ENCODE data around the gene BCL3. TPM values are rescaled to one million over a fixed set of nuclear protein-coding genes. Genes with fewer than 3 reads are reported as not detected.

BCL3 gene
- total and polyA plus RNA-seq, 2 of the 13 experiments (the other 11 are each of a cell fraction or from before 2014, with no cell fraction given): 2.3 to 4.0 TPM

- TF ChIP-seq ZNF597 (CRISPR knock-in tag; IDR thresholded peaks at IDR 0.05) (no peak), HOXA9 (CRISPR knock-in tag; IDR thresholded peaks at IDR 0.05; ENCODE audit: borderline replicate concordance) (no peak), HNF4A (CRISPR knock-in tag; IDR thresholded peaks at IDR 0.05) (peak; percentile 81), MXD1 (CRISPR knock-in tag; IDR thresholded peaks at IDR 0.05) (no peak), ZBTB21 (CRISPR knock-in tag; IDR thresholded peaks at IDR 0.05) (no peak), ZHX1 (CRISPR knock-in tag; IDR thresholded peaks at IDR 0.05; ENCODE audit: low read depth) (no peak), DBP (CRISPR knock-in tag; IDR thresholded peaks at IDR 0.05; ENCODE audit: not compliant biosample characterization) (no peak), ELF3 (CRISPR knock-in tag; IDR thresholded peaks at IDR 0.05) (peak; percentile 16; the same call in 1 of the 2 replicates), MZF1 (CRISPR knock-in tag; IDR thresholded peaks at IDR 0.05; ENCODE audit: borderline replicate concordance) (no peak), ZMAT3 (CRISPR knock-in tag; conservative IDR thresholded peaks at IDR 0.05) (no peak), DZIP1 (CRISPR knock-in tag; IDR thresholded peaks at IDR 0.05) (no peak), PHF21A (CRISPR knock-in tag; IDR thresholded peaks at IDR 0.05) (no peak), ARID5B (CRISPR knock-in tag; IDR thresholded peaks at IDR 0.05) (peak; percentile 59), ZNF546 (CRISPR knock-in tag; conservative IDR thresholded peaks at IDR 0.05) (no peak), HNRNPH1 (optimal IDR thresholded peaks at IDR 0.05; ENCODE audit: low read depth, low read length) (no peak), RXRB (CRISPR knock-in tag; IDR thresholded peaks at IDR 0.05; ENCODE audit: borderline replicate concordance) (peak; percentile 60; the same call in 1 of the 2 replicates), DNMT3B (CRISPR knock-in tag; conservative IDR thresholded peaks at IDR 0.05) (no peak)
Measured at GRCh38 chr19:44740351-44740824, 8.1 kb upstream of the BCL3 start (continued).
